Esophagus squamous epithelium (tissue), 4 donors: ENCODE results near the gene SLC10A2.

Experiments
- CTCF ChIP-seq, 6 experiments: fragments of 450-650 bp in 4 of 6; fragments of 200-600 bp in 2 of 6; sonication (generic) in 2 of 6; IDR thresholded peaks; one replicate each; pipeline ENCODE4 v1.5.1; 2016 to 2019; ENCODE audit warnings: antibody characterized with exemption in 6 of 6, mild to moderate bottlenecking in 4 of 6, moderate library complexity in 4 of 6
- POLR2A ChIP-seq, 4 donors: fragments of 450-650 bp; IDR thresholded peaks; one replicate each; pipeline ENCODE4 v1.6.1; 2017; ENCODE audit warnings: antibody characterized with exemption in 4 of 4, mild to moderate bottlenecking in 4 of 4, moderate library complexity in 3 of 4

GRCh38 chr13:103078158-103078557 is 11.9 kb upstream of the SLC10A2 start:
- no peak for TF ChIP-seq CTCF (IDR thresholded peaks at IDR 0.05)
- TF ChIP-seq POLR2A (IDR thresholded peaks at IDR 0.05) = no peak
